Activated CD4-positive, alpha-beta T cell treated with anti-CD3 and anti-CD28 coated beads, Interleukin-2, amount 50 U/mL, for 16 hours (primary cell): Measurements from ENCODE around the gene CRIM1.

ENCODE experiments used
- DNase-seq: peaks from one replicate; pipeline ENCODE4 v3.0.0-alpha.2; 2020

The CRIM1 gene

DNA sequence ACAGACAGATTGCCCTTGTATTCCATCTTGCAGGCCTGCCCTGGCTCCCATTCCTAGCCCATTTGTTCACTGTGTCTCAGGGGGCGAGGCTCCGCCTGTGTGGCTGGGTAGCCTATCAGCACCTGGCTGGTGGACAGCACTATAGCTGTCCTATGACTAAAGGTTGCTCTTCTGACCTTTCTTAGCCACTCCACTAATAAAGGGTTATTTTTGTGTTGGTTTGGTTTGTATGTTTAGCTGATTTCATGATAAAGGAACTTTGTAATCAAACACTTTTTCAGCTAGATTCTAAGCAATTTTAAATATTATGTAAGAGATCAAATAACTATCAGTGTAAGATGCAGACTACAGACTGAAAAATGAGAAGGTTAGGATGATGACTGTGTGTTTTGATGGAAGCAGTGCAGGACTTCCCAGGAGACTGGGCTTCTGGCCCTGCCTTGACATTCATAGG, 72.2 kb downstream of the CRIM1 start:
- DNase-seq = no peak

DNA sequence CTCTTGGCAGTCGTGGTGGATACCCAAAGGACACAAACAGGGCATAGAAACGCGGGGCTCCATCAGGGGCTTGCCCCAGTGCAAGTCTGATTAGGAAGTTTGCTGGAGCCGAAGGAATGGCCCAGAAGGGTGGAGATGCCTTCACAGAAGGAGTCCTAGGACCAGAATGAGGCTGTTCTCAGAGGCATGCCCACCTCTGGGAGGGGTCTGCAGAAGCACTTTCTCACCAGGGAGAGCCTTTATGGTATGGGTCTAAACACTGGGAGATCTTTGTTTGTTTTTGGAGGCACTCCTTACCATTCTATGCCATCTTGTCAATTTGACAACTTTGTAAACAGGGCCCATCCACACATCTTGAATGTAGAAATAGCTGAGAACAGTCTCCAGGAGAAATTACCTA, 75.0 kb downstream of the CRIM1 start:
- no peak for DNase-seq

DNA sequence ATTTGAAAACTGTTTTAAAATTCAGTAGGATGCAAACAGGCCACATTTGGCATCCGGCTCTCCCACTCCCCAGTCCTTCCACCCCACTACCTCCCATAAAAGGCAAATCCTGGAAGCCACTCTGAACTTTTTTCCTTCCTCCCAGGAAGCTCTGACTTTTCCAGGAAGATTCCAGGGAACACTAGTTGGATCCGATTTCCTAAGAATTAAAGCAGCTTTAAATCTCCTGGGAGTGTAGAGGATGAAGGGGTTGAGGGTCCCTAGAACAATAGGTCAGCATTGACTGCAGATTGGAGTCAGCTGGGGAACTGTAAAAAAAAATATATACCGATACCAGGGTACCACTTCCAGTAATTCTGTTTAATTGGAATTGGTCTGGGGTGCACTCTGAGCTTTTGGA, 76.9 kb downstream of the CRIM1 start:
- DNase-seq = no peak

DNA sequence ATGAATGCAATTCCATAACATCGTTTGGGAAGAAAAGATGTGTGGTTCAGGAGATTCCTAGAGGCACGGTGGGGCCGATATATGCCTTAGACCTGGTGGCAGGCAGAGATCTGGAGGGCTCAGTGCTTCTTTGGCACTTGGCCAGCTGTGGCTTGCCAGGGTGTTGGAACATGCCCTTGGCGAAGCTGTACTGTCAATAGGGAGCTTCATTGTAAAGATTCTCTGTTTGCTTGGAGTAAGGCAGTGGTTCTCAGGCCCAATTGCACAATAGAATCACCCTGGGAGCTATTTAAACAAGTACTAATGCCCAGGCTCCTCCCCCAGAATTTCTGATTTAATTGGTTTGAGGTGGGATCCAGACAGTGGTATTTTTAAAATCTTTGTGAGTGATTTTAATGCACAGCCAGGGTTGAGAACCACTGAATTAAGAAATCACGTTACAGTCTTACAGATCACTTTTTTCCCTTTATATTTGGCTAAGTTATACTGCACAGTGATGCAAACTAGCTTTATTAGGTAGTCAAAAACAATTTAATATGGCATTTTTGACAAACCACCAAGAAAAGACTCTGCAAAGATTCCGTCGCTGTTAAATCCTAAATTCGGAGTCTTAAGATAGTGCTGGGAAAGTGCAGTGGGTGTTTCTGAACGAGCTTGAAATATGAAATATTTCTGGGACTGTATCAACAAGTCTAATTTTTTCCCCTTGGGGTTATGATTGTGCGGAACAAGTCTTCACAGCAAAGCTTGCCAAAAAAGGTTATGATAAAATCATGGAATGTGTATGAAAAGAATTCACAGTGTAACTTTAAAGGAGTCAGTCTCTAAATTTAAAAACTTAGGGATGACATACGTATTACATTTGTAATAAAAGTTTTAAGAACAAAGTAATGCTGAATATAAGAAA, 78.0 kb downstream of the CRIM1 start:
- DNase-seq = no peak

DNA sequence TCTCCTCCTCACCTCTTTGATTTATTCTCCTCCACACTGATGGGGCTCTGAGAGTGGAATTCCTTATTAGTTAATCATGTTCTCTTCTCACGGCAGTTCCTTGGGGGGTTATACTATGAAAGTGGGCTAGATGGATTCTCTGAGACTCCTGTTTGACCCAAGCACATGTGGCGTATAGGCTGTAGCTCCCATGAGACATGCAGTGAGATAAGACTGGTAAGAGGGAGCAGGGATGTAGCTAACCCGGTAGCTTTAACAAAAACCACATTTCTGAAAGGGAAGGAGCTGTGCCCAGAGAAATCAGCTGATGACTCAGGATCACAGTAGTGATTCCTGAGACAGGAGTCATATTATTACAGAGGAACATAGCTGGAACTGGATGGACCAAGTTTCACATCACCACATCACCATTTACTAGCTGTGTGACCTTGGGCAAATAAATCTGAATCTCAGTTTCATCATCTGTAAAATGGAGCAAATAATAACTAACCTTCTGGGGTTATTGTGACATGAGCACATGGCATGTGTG, 82.9 kb downstream of the CRIM1 start:
- DNase-seq = no peak

DNA sequence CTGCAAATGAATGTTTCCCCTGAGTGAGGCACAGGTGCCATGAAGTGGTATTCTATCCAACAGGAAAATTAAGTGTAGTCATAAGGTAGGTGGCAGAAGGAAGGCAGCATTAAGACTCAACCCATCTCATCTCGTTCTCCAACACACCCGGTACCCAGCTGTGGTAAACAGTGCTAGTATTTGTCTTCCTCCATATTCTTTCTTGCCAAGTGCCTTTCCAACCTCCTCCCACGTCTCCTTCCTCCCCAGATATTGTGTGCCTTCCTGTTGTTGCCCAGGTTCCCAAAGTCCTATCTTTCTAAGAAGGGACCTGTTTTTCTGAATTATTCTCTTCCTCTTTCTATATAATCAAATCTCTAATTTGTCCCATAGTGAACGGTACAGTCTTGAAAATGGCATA, 83.5 kb downstream of the CRIM1 start:
- DNase-seq = no peak

DNA sequence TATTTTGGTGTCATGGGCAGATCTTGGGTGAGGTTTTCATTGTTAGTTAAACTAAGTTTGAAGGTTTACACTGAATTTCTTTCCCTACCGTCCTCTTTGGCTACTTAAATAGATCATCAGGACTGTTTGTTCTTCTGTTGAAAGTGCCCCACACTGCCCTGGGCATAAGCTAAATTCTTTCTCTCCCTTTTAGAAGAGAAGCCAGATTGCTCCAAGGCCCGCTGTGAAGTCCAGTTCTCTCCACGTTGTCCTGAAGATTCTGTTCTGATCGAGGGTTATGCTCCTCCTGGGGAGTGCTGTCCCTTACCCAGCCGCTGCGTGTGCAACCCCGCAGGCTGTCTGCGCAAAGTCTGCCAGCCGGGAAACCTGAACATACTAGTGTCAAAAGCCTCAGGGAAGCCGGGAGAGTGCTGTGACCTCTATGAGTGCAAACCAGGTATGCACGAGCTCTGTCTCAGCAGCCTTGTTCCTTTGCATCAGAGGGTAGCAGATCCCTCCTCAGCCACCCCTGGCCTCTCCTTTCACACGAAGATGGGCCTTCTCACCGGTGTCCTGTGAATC, 85.6 kb downstream of the CRIM1 start:
- DNase-seq = no peak

DNA sequence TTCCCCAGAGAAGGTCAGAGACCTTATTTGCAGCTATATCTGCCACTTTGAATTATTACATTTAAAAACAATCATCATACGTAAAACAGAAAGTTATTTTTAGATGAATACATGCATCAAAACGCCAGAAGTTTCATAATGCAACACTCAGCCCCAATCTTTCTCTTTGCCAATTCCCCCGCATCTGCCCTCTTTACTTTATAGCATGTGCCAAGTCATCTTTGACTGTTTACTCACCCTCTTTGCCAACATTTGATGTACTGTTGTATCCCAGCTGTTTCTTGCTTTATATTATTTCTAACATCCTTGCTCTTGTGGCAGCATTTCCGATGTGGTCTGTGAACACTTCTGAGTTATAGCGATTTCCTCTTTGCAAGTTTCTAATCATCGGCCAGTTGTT, 86.2 kb downstream of the CRIM1 start:
- peak; percentile 14 for DNase-seq

DNA sequence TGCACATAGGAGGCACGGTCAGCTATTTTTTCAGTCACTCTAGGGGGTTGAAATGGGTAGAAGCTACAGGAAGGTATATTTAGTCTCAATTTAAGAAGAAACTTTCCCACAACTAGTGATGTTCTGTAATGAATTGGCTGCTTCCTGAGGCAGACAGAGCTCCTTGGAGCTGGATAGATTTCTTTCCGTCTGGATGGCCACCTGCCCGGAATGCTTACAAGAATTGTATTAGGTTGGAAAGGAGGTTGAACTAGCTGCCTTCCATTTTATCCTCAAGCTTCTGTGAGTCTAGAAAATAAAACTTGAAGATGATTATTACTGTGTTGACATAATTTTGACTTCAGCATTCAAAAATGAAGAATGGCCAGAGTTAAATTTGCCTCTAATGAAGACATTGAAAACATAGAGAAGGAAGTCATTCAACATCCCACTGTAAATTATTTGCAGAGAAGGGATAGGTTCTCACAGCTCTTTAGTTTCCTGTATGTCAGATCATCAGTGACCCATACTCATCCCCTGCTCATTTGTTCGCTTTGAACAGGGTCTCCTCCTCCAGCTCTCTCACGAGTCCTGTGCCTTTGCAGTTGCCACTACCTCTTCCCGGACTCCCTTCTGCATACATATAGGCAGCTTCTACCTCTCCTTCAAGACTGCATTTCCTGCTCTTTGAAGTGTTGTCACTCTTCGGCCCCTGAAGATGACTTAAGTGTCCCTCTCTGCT, 88.8 kb downstream of the CRIM1 start:
- DNase-seq = no peak

DNA sequence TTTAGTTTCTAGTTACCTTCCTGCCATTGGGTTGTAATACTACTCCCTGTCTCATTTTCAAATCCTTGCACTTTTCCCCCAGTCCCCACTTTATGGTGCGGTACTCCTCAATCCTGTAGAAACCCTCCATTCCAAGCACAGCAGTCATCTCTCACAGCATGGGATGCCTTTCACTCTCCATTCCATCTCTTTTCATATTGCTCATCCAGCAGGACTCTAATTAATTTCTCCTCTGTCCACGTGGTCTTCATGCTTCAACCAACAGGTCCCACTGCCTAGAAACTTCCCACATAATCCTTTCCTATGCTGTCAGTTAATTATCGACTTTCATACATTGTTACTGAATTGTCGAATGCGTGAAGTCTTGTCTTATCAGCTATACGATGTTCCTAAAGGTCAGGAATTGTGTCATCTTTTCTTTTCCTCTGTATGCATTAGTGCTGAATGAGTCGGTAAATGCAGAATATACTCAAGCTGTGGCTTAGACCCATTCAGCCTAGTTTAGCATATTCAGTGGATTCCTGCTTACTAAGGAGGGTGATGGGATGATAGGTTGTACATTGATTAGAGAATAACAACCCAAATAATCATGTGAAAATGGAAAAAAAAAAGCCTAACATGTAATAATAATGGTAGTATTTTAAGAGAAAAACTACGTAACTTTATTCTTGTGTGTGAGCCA, 89.7 kb downstream of the CRIM1 start:
- DNase-seq = no peak

DNA sequence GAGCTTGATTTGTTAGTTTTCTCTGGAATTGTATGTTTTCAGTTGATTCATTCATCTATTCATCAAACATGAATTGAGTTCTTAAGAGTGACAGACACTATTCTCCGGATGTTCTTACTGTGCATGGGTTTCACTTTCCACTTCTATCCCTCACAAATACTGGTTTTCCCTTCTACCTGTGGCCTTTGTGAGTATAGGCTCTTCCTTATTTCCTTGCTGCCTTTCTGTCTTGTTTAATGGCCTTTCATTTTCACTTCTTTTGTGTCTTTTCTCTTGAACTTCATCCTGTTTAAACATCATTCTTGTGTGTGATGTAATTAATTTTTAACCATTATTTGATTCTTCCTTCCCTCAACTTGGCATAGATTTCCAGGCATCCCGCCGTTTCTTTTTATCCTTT, 90.7 kb downstream of the CRIM1 start:
- no peak for DNase-seq

DNA sequence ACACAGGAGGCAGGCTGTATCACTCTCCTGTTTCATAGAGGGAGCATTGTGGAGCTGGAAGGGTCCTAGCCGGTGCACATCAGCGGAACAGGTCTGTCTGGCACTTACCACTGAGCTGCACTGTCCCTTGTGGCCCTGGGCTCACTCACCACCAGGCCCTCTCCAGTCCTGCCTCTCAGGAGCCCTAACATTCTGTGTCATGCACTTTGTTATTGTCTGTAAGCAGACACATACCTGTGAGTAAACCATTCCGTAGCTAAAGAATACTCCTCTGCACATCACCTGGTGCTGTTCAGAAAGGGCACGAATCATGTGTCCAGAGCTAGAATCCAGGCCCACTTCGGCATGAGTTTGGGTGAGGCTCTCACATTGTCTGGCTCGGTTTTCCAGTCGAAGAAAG, 93.6 kb downstream of the CRIM1 start:
- no peak for DNase-seq

DNA sequence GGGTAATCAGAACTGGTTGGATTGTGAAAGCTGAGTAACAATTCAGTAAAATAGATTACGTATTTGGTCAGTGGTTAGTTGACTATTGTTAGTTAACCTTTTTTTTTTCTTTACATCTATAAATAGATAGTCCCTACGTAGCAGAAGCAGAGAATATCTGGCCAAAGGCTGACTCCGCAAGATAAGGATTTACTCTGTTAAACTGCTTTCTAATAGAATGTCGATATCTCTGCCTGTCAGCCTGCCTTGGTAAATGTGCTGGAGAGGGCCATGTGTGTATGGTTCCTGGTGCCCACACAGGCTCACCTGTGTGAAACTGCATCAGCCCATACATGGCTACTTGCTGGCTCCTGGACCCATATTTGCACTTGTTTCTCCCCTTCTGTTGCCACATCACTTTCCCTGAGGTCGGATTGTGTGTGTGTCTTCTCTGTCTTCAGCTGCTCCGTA, 94.4 kb downstream of the CRIM1 start:
- no peak for DNase-seq

DNA sequence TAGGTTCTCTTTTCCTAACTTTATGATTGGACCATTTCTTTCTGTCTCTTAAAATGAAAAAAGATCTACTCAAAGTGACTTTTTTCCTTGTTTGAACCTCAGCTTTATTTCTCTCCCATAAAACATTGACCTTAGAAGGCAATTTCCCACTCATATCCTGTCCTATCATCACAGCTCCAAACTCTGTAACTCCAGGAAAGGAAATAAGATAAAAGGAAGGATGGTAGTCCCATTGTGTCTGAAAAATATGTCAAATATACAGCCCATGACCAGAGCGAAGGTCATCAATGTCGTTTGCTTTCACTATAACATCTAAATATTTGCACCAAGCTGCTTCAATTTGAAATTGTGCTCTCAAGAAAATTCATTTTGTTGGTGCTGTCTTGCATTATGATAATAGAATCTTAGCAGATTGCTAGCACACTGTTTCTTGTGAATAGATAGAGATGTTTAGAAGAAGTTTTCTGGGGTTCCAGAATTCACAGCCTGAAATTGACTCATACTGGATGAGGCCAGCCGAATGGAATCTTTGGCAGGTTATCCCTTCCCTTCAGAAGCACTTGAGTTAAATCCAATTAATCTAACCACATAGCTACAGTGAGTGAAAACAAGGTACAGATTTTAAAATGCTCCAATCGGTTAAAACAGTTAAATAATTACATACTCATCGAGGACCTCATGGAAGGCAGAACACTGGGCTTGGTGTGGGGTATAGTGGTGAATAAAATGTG, 95.1 kb downstream of the CRIM1 start:
- DNase-seq = no peak

DNA sequence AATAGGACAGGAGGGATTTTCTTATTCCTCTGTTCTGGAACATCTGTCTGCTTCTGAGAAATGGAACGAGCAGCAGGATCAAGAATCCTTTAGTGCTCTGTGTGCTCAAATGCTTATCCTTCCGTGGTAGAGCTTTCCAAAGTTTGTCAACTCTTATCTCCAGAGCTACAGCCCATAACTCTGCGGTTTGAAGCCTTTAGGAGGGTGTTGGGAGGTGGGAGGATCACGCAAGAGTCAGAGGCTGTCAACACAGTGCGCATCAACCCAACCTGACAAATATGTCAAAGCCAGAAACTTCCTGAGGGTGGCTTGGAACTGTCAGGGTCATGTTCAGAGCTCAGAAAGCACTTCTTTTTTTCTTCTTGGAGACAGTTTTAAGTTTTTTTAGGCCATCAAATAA, 95.9 kb downstream of the CRIM1 start:
- DNase-seq = no peak

DNA sequence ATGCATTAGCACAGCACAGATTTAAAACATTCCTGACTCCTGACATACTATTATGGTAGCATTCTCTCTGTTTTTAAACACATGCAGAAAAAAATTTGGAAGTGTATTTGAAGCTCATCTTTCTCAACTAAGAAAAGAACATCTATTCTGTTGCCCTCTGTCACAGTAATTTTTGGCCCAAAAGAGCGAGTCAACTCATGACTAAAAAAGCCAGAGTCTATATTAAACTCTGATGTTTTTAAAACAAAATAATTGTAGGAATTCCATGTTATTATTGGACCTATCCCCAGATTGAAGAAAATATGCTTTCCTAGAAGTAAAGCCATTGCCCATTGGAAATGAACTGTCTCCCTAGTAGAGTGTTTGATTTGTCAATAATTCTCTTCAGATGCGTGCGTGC, 96.7 kb downstream of the CRIM1 start:
- DNase-seq = no peak

DNA sequence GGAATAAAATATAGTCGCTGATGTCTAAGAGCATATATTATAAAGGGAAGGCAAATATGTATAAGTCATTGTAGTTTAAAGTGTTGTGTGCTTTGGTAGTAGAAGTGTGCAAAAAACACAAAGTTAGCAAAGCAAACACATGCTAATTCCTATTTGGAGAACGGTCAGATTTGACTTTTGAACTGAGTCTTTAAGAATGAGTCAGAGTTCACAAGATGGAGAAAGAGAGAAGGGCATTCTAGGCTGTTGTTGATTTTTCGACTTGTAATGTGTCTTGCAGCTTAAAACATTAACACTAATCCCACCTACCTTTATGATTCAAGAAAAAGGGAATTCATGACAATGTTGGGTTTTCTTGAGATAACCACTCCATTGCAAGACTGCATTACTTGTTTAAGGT, 98.1 kb downstream of the CRIM1 start:
- no peak for DNase-seq

DNA sequence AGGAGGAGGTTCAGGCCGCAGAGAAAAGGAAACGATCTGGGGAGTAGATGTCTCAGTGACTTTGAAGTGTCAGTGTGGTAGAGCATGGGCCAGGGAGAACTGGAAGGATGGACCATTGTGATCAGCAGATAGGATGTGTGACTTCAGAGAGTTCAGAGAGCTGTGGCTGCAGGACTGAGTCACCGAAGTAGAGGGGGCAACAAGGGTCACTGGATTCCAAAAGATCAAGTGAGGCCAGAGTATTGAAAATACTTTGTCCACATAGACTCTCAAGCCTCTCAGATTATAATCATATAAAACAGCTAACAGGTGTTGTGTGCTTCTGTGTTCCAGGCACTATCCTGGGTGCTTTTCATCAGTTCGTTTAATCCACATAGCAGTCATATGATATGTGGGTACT, 99.4 kb downstream of the CRIM1 start:
- DNase-seq = no peak

DNA sequence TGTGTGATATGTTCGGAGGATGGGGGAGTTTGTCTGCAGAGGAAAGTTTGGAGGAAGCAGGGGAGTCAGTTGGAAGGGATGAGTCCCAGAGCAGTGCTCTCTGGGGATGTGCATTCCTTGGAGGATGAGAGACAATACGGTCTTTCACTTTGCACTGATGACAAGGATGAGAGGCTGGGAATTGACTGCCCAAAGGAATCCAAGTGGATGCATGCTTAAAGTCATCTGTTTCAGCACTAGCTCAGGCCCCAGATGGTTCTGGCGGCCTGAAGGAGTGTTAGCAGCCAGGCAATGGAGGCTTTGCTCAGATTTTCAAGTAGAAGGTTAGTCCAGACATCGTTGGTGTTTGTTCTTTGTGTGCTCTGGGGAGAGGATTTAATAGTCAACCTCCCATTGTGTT, 100.2 kb downstream of the CRIM1 start:
- DNase-seq = no peak

DNA sequence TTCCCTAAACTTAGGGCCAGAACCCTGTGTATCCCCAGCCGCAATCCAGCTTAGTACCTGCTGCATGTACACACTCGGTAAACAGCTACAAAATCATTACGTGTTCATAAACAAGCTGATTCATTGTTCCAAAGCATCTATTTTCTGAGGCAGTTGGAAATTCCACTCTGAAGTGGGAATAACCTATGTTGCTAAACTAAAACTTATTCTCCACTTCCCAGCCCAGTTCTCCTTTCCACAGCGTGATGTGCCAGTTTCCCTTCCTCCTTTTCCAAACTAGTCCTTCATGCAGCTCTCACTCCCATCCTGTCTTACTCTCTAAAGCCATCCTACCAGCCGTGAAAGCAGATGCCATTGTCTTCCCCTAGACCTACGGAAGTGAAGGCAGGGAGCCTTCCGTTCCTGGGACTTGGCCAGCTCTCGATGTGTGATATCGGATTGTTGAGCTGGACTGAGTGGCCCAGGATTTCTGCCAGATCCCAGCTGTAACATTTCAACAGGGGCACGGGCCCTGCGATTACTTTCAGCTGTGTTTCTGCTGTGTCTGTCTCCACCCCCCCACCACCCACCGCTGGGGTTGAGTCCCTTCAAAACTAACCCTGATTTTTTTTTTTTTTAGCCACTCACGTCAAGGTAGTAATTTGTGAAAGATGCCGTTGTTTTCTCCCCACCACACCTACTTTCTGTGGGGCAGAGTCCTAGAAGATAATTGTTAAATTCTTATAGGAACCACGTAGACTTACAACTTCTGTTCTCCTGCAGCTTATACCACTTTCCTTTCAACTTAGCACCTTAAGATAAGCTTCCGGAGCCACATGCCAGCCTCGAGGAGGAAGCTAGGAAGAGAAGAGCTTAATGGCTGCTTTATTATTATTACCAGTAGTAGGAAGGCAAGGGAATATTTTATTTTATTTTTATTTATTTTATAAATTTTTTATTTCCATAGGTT, 100.9 kb downstream of the CRIM1 start:
- no peak for DNase-seq

DNA sequence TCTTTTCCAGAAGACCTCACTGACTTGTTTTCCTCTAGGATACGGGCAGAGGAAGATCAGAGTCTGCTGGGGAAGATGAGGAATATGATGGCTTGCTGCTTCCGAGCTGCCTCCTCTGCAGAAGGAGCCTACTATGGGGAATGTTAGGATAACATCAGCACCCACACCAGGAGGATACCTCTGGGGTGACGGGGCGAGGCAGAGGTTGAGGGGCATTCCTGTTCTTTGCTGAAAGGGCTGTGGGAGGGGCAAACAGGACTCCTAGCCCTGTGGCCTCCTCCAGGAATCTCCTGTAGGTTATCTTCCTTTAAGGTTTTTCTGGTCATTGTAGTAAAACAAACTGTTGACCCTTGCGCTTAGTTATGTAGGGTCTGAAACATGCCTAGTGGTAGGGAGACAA, 102.5 kb downstream of the CRIM1 start:
- DNase-seq = no peak
